Neural cell (in vitro differentiated cells): Measurements from ENCODE around the gene LAPTM5.

Experiments used
- CTCF ChIP-seq: fragments of 450-650 bp; IDR thresholded peaks from 2 replicates; pipeline ENCODE4 v1.5.1; 2014; ENCODE audit warnings: antibody characterized with exemption, mild to moderate bottlenecking, moderate library complexity; ENCODE audit not compliant: poor library complexity, severe bottlenecking
- POLR2AphosphoS5 ChIP-seq: IDR thresholded peaks from 2 replicates; pipeline ENCODE4 v1.6.1; 2012
- TAF1 ChIP-seq: IDR thresholded peaks from 2 replicates; pipeline ENCODE4 v1.6.1; 2012; ENCODE audit warnings: low read depth

DNA sequence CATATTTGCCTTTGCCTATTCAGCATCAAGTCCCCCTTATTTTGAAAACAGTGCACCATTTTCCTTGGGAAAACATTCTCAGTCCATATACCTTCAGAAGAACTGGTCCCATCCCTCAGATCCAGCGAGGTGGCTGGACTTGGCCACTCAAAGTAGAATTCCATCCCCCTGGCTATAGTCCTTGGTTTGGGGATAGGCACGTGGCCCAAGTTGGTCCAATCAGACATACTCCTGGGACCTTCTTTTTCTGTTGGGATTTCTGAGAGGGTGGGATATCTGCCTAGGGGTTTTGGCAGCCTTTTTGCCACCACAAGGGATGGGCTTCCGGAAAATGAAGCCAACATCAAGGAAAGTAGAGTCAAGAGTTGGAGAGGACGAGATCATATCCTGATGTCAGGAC lies 23.5 kb downstream of the LAPTM5 start:
- no peak for TF ChIP-seq CTCF
- no peak for TF ChIP-seq TAF1
- TF ChIP-seq POLR2AphosphoS5: no peak
